Activated CD4-positive, alpha-beta T cell treated with anti-CD3 and anti-CD28 coated beads, Interleukin-2, Interleukin-6, amounts not matched to agents 100 ng/mL and 50 ng/mL, durations not matched to agents 16 hours and 8 hours (primary cell): ENCODE results near the gene BCL10.

Experiments used
- DNase-seq: peaks from one replicate; pipeline ENCODE4 v3.0.0-alpha.2; 2020

The BCL10 gene

GRCh38 chr1:85219853-85220610 is 56.4 kb downstream of the BCL10 start:
- DNase-seq = no peak

- DNase-seq = no peak
Measured at GRCh38 chr1:85216697-85217096, 59.7 kb downstream of the BCL10 start.
